Measurements from ENCODE around the gene ADGRG6. TPM values are rescaled to one million over a fixed set of nuclear protein-coding genes. Genes with fewer than 3 reads are reported as not detected.
"Not testable (repeated sequence)": the region's sequence is repeated elsewhere in the genome, so short reads cannot be mapped to it uniquely, and the experiment has no call there.

The ADGRG6 gene
- total RNA-seq (2014; rRNA removed; shearing (Covaris generic)): 25.0 and 31.0 TPM in 2 replicates

- peak; percentile 41 for DNase-seq (ENCODE audit: low spot score)
Measured at GRCh38 chr6:142301651-142302391, at the start of gene ADGRG6. TSS of gene ADGRG6 (plus strand) at chr6:142302007. CDS start at chr6:142302330, 323 bp downstream.

GRCh38 chr6:142254513-142254912 is 47.3 kb upstream of the ADGRG6 start:
- no peak for DNase-seq (ENCODE audit: low spot score)

- no peak for DNase-seq (ENCODE audit: low spot score)
Measured at GRCh38 chr6:142255785-142256184, 46.0 kb upstream of the ADGRG6 start.

GRCh38 chr6:142258305-142258704 is 43.5 kb upstream of the ADGRG6 start:
- DNase-seq (ENCODE audit: low spot score): no peak

- DNase-seq (ENCODE audit: low spot score): no peak
Measured at GRCh38 chr6:142258757-142259156, 43.0 kb upstream of the ADGRG6 start.

- no peak for DNase-seq (ENCODE audit: low spot score)
Measured at GRCh38 chr6:142260748-142261147, 41.1 kb upstream of the ADGRG6 start.

GRCh38 chr6:142262231-142262630 is 39.6 kb upstream of the ADGRG6 start:
- DNase-seq (ENCODE audit: low spot score): no peak

- no peak for DNase-seq (ENCODE audit: low spot score)
Measured at GRCh38 chr6:142265476-142265875, 36.3 kb upstream of the ADGRG6 start.

GRCh38 chr6:142266060-142266459 is 35.7 kb upstream of the ADGRG6 start:
- DNase-seq (ENCODE audit: low spot score): no peak

GRCh38 chr6:142271476-142271875 is 30.3 kb upstream of the ADGRG6 start:
- no peak for DNase-seq (ENCODE audit: low spot score)

GRCh38 chr6:142274656-142275055 is 27.2 kb upstream of the ADGRG6 start:
- no peak for DNase-seq (ENCODE audit: low spot score)

- DNase-seq (ENCODE audit: low spot score): no peak
Measured at GRCh38 chr6:142275236-142276006, 26.4 kb upstream of the ADGRG6 start.

GRCh38 chr6:142276256-142276655 is 25.6 kb upstream of the ADGRG6 start:
- DNase-seq (ENCODE audit: low spot score): no peak

- peak; percentile 5 for DNase-seq (ENCODE audit: low spot score)
Measured at GRCh38 chr6:142279350-142280180, 22.2 kb upstream of the ADGRG6 start.

- DNase-seq (ENCODE audit: low spot score): no peak
Measured at GRCh38 chr6:142280265-142280664, 21.5 kb upstream of the ADGRG6 start.

GRCh38 chr6:142280927-142281326 is 20.9 kb upstream of the ADGRG6 start:
- no peak for DNase-seq (ENCODE audit: low spot score)

- DNase-seq (ENCODE audit: low spot score): not testable (repeated sequence)
Measured at GRCh38 chr6:142283138-142283537, 18.7 kb upstream of the ADGRG6 start.

- no peak for DNase-seq (ENCODE audit: low spot score)
Measured at GRCh38 chr6:142284419-142284818, 17.4 kb upstream of the ADGRG6 start.

- DNase-seq (ENCODE audit: low spot score): no peak
Measured at GRCh38 chr6:142285235-142286087, 16.3 kb upstream of the ADGRG6 start.

GRCh38 chr6:142286088-142286409 is 15.8 kb upstream of the ADGRG6 start:
- no peak for DNase-seq (ENCODE audit: low spot score)

- no peak for DNase-seq (ENCODE audit: low spot score)
Measured at GRCh38 chr6:142289687-142290086, 12.1 kb upstream of the ADGRG6 start.

Measured in A172 (cell line).